ENCODE results near the gene TPTE2. TPM values are rescaled to one million over a fixed set of nuclear protein-coding genes. Genes with fewer than 3 reads are reported as not detected.

Gene TPTE2
- total and polyA plus RNA-seq, 10 of the 15 experiments (the other 5 are each of a cell fraction or from before 2014, with no cell fraction given) = 0.31 to 1.9 (median 1.2) TPM

DNA sequence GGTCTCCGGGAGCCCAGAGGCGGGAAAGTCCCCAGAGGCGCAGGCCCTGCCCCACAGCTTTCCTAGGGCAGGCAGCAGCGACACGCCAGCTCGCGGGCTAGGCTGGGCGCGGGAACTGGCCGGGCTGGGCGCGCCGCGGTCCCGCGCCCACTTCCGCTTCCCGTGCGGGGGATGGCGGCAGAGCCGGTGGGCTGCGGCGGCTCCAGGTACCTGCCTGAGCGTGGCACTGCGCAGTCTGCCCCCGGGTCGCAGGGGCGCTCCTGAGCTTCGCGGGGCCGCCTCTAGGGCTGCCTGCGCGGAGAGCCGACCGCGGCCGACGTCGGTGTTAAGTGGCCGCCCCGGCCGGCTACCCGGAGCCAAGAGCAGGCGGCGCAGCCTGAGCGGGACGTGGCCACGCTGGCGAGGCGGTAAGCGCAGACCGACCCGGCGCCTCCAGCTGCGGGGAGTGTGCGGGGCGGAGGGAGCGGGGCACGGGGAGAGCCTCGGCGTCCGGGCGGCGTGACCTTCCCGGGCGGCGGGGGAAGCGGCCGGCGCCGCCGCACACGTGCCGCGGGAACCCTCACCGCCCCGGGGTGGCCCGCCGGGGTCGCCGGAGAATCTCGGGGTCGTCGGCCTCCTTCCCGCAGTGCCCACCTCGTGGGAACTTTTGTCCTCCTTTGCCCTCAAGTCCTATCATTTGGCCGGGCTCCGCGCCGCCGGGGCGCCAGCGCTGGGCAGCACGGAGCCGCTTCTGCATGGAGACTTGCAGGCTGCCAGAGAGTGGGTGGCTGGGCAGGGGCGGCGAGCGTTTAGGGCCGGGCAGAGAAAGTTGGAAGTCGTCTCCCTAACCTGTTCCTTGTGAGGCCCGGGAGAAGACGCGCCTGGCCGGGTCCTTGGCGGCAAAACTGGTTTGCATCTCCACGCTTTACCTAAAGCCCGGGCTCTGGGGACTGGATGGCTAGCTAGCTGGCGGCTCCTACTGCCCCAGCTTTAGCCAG, 40.7 kb upstream of the TPTE2 start (continued):
- TF ChIP-seq, protein P1, sequence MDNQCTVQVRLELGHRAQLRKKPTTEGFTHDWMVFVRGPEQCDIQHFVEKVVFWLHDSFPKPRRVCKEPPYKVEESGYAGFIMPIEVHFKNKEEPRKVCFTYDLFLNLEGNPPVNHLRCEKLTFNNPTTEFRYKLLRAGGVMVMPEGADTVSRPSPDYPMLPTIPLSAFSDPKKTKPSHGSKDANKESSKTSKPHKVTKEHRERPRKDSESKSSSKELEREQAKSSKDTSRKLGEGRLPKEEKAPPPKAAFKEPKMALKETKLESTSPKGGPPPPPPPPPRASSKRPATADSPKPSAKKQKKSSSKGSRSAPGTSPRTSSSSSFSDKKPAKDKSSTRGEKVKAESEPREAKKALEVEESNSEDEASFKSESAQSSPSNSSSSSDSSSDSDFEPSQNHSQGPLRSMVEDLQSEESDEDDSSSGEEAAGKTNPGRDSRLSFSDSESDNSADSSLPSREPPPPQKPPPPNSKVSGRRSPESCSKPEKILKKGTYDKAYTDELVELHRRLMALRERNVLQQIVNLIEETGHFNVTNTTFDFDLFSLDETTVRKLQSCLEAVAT (IDR thresholded peaks at IDR 0.05) = no peak
- TF ChIP-seq ZNF274 (IDR thresholded peaks at IDR 0.05; ENCODE audit: insufficient read depth, insufficient read length) = no peak
- TF ChIP-seq, protein P2, sequence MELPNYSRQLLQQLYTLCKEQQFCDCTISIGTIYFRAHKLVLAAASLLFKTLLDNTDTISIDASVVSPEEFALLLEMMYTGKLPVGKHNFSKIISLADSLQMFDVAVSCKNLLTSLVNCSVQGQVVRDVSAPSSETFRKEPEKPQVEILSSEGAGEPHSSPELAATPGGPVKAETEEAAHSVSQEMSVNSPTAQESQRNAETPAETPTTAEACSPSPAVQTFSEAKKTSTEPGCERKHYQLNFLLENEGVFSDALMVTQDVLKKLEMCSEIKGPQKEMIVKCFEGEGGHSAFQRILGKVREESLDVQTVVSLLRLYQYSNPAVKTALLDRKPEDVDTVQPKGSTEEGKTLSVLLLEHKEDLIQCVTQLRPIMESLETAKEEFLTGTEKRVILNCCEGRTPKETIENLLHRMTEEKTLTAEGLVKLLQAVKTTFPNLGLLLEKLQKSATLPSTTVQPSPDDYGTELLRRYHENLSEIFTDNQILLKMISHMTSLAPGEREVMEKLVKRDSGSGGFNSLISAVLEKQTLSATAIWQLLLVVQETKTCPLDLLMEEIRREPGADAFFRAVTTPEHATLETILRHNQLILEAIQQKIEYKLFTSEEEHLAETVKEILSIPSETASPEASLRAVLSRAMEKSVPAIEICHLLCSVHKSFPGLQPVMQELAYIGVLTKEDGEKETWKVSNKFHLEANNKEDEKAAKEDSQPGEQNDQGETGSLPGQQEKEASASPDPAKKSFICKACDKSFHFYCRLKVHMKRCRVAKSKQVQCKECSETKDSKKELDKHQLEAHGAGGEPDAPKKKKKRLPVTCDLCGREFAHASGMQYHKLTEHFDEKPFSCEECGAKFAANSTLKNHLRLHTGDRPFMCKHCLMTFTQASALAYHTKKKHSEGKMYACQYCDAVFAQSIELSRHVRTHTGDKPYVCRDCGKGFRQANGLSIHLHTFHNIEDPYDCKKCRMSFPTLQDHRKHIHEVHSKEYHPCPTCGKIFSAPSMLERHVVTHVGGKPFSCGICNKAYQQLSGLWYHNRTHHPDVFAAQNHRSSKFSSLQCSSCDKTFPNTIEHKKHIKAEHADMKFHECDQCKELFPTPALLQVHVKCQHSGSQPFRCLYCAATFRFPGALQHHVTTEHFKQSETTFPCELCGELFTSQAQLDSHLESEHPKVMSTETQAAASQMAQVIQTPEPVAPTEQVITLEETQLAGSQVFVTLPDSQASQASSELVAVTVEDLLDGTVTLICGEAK (IDR thresholded peaks at IDR 0.05; ENCODE audit: borderline replicate concordance) = no peak
- no peak for TF ChIP-seq HCFC1 (IDR thresholded peaks at IDR 0.05; ENCODE audit: low read length)
- TF ChIP-seq MYC (IDR thresholded peaks at IDR 0.05; ENCODE audit: insufficient read depth, insufficient read length, insufficient replicate concordance, low read length, severe bottlenecking) = peak; percentile 71
- TF ChIP-seq, protein P3, sequence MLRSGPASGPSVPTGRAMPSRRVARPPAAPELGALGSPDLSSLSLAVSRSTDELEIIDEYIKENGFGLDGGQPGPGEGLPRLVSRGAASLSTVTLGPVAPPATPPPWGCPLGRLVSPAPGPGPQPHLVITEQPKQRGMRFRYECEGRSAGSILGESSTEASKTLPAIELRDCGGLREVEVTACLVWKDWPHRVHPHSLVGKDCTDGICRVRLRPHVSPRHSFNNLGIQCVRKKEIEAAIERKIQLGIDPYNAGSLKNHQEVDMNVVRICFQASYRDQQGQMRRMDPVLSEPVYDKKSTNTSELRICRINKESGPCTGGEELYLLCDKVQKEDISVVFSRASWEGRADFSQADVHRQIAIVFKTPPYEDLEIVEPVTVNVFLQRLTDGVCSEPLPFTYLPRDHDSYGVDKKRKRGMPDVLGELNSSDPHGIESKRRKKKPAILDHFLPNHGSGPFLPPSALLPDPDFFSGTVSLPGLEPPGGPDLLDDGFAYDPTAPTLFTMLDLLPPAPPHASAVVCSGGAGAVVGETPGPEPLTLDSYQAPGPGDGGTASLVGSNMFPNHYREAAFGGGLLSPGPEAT (IDR thresholded peaks at IDR 0.05; ENCODE audit: low read depth) = no peak
- no peak for TF ChIP-seq NFIC (IDR thresholded peaks at IDR 0.05; ENCODE audit: low read depth, low read length)
- no peak for TF ChIP-seq SMAD5 (IDR thresholded peaks at IDR 0.05; ENCODE audit: low read depth)
- TF ChIP-seq NR2C1 (IDR thresholded peaks at IDR 0.05) = no peak
- TF ChIP-seq JUNB (IDR thresholded peaks at IDR 0.05) = no peak
- TF ChIP-seq BCL11A (IDR thresholded peaks at IDR 0.05; ENCODE audit: low read depth, low read length) = no peak
- TF ChIP-seq HDAC2 (IDR thresholded peaks at IDR 0.05) = no peak
- TF ChIP-seq RAD21 (IDR thresholded peaks at IDR 0.05; ENCODE audit: insufficient read depth, low read depth, low read length) = no peak
- TF ChIP-seq SPI1 (IDR thresholded peaks at IDR 0.05; ENCODE audit: borderline replicate concordance, insufficient read depth, low read depth, low read length) = peak; percentile 63
- TF ChIP-seq POLR2A (IDR thresholded peaks at IDR 0.05; ENCODE audit: low read depth, low read length) = peak; percentile 90
- 0 out of 2 replicates have a peak, but pooled peaks have one; percentile 31 for TF ChIP-seq ZNF24 (IDR thresholded peaks at IDR 0.05)
- TF ChIP-seq, protein P4, sequence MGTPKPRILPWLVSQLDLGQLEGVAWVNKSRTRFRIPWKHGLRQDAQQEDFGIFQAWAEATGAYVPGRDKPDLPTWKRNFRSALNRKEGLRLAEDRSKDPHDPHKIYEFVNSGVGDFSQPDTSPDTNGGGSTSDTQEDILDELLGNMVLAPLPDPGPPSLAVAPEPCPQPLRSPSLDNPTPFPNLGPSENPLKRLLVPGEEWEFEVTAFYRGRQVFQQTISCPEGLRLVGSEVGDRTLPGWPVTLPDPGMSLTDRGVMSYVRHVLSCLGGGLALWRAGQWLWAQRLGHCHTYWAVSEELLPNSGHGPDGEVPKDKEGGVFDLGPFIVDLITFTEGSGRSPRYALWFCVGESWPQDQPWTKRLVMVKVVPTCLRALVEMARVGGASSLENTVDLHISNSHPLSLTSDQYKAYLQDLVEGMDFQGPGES (IDR thresholded peaks at IDR 0.05) = no peak
- TF ChIP-seq TCF3 (IDR thresholded peaks at IDR 0.05; ENCODE audit: borderline replicate concordance, insufficient read depth, low read depth, low read length) = 0 out of 2 replicates have a peak, but pooled peaks have one; percentile 24
- no peak for TF ChIP-seq MXI1 (IDR thresholded peaks at IDR 0.05; ENCODE audit: low read depth, low read length)
- TF ChIP-seq CREM (IDR thresholded peaks at IDR 0.05; ENCODE audit: low read depth) = peak; percentile 18; the same call in 1 of the 2 replicates
- TF ChIP-seq ZNF207 (IDR thresholded peaks at IDR 0.05; ENCODE audit: borderline replicate concordance) = peak; percentile 45; the same call in 1 of the 2 replicates
- TF ChIP-seq YBX1 (IDR thresholded peaks at IDR 0.05) = no peak
- TF ChIP-seq EED (IDR thresholded peaks at IDR 0.05; ENCODE audit: low read depth) = peak; percentile 49; the same call in 1 of the 2 replicates
